IPS-20b (cell line): ENCODE results near the gene RCAN2.
"Not testable (repeated sequence)": the region's sequence is repeated elsewhere in the genome, so short reads cannot be mapped to it uniquely, and the experiment has no call there.

ENCODE experiments used
- H3K27ac ChIP-seq: one replicate; pipeline ENCODE4 v1.5.1; 2013; ENCODE audit warnings: low read length
- H3K27me3 ChIP-seq: 2 replicates; pipeline ENCODE4 v1.6.1; 2013; ENCODE audit warnings: mild to moderate bottlenecking, low read length, inconsistent platforms; ENCODE audit not compliant: insufficient read depth
- H3K36me3 ChIP-seq: 2 replicates; pipeline ENCODE4 v1.6.1; 2013; ENCODE audit warnings: low read depth, mild to moderate bottlenecking, inconsistent platforms, low read length, moderate library complexity; ENCODE audit not compliant: insufficient read depth
- H3K4me1 ChIP-seq: 2 replicates; pipeline ENCODE4 v1.6.1; 2013; ENCODE audit warnings: mild to moderate bottlenecking, control low read depth, inconsistent platforms, low read length, moderate library complexity; ENCODE audit not compliant: insufficient read depth
- H3K4me3 ChIP-seq: 2 replicates; pipeline ENCODE4 v1.5.1; 2013; ENCODE audit warnings: mild to moderate bottlenecking, low read length, inconsistent platforms
- H3K9ac ChIP-seq: 2 replicates; pipeline ENCODE4 v1.6.1; 2013; ENCODE audit warnings: low read depth, mild to moderate bottlenecking, inconsistent platforms, low read length, moderate library complexity
- H3K9me3 ChIP-seq: 2 replicates; pipeline ENCODE4 v1.6.1; 2013; ENCODE audit warnings: mild to moderate bottlenecking, low read depth, low read length, inconsistent platforms; ENCODE audit not compliant: insufficient read depth

Gene RCAN2

DNA sequence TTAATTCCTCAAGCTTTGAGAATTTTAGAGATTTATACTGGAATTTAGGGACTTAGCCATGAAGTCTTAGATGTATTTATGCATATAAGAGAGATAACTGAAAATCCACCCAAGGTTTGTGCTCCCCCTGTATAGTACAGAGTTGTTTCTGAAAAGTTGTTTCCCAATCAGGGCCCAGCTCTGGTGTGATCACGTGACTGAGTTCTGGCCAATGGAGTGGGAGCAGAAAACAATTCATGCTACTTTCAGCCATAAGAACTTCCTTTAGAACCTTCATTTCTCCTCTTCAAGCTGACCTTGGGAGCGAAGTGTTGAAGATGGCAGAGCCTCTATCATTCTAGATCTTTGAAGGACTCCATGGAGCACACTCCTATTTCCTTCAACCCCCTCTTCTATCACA is 151.0 kb downstream of the RCAN2 start:
- Histone ChIP-seq H3K4me3 (no peak overlapping the region), H3K27me3 (no peaks in the 10 kb centered on the region), H3K9ac (no peak overlapping the region), H3K27ac (no peak overlapping the region), H3K36me3 (no peaks in the 10 kb centered on the region), H3K9me3 (no peaks in the 10 kb centered on the region), H3K4me1 (no peaks in the 10 kb centered on the region)

DNA sequence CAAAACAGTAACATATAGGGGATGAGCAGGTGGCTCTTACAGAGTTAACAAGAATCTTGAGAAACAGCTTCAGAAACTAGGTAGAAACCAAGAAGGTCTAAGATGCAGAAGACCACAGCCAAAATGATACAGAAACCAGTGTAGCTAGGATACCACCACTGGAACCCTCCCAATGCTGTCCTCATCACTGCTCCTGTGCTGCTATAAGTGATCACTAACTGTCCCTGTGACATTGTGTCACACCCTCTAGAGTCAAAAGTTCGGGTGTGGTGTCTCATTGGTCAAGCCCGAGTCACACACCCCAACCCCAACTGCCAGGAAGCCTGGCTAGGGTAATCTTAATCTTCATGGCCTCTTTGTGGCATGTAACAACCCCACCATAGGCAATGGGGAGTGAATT is 153.1 kb downstream of the RCAN2 start:
- no peaks in the 10 kb centered on the region for H3K9me3 ChIP-seq
- no peaks in the 10 kb centered on the region for H3K4me1 ChIP-seq
- no peak overlapping the region for H3K9ac ChIP-seq
- H3K27me3 ChIP-seq, result no peaks in the 10 kb centered on the region
- no peaks in the 10 kb centered on the region for H3K36me3 ChIP-seq
- H3K27ac ChIP-seq, result no peak overlapping the region
- no peak overlapping the region for H3K4me3 ChIP-seq

DNA sequence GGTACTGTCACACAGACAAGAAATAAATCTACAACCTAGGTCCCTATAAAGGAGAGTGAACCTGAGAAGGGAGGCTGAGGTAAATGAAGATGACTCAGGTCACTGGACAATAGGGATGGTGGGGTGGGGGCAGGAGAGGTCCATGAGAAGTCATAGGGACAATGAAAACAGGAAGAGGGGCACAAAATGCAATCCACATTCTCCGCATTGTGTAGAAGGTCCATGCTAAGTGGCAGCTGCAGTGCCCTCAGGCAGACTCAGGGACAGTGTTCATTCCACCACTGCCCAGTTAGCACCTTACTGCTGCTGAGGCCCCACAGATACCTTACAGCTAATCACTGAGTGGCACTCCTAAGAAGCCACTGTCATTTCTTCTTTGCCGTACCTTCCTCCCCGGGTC is 156.8 kb downstream of the RCAN2 start:
- Histone ChIP-seq H3K9me3 (no peaks in the 10 kb centered on the region), H3K36me3 (no peaks in the 10 kb centered on the region), H3K4me3 (no peak overlapping the region), H3K27me3 (no peaks in the 10 kb centered on the region), H3K9ac (no peak overlapping the region), H3K4me1 (no peaks in the 10 kb centered on the region), H3K27ac (no peak overlapping the region)

DNA sequence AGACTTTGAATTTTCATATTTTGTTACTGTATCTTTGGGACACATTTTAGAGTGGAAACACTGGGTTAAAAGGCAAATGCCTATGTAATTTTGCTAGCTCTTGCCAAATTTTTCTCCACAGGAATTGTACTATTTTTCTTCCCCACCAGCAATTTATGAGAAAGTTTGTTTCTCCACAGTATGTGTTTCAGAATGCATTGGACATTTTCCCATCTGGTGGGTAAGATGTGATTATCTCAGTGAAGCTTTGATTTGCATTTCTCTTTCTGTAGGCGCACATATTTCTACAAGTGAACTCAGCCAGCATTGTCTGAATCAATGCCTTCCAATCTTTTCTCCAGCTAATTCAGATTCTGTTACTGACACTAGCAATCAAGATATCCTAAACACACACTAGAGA is 157.8 kb downstream of the RCAN2 start:
- no peaks in the 10 kb centered on the region for H3K36me3 ChIP-seq
- H3K9me3 ChIP-seq, result no peaks in the 10 kb centered on the region
- H3K9ac ChIP-seq, result no peak overlapping the region
- no peaks in the 10 kb centered on the region for H3K4me1 ChIP-seq
- H3K27me3 ChIP-seq, result no peaks in the 10 kb centered on the region
- H3K27ac ChIP-seq, result no peak overlapping the region
- H3K4me3 ChIP-seq, result no peak overlapping the region

DNA sequence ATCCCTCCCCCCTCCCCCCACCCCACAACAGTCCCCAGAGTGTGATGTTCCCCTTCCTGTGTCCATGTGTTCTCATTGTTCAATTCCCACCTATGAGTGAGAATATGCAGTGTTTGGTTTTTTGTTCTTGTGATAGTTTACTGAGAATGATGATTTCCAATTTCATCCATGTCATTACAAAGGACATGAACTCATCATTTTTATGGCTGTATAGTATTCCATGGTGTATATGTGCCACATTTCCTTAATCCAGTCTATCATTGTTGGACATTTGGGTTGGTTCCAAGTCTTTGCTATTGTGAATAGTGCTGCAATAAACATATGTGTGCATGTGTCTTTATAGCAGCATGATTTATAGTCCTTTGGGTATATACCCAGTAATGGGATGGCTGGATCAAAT is 158.8 kb downstream of the RCAN2 start:
- H3K36me3 ChIP-seq, H3K4me3 ChIP-seq, H3K27me3 ChIP-seq, H3K4me1 ChIP-seq, H3K27ac ChIP-seq, H3K9ac ChIP-seq, H3K9me3 ChIP-seq: not testable (repeated sequence)

DNA sequence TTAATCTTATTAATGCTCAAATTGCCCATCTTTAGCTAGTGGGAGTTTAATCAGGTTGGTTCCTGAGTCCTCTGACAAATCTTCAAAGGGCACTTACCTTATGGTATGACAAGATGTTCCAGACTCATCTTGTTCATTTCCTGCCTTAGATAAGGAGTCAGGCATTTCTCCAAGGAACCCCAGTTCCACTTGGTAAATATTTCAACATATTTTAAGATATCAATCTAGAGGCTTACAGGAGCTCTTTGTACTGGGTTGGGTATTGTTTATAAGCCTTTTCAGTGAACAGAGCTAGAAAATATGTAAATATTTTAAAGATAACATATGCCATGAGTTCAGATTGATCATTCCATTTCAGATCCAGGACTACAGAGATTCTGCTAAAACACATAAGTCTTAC is 159.8 kb downstream of the RCAN2 start:
- Histone ChIP-seq H3K27me3 (no peaks in the 10 kb centered on the region), H3K4me3 (no peak overlapping the region), H3K27ac (no peak overlapping the region), H3K4me1 (no peaks in the 10 kb centered on the region), H3K36me3 (no peaks in the 10 kb centered on the region), H3K9ac (no peak overlapping the region), H3K9me3 (no peaks in the 10 kb centered on the region)

DNA sequence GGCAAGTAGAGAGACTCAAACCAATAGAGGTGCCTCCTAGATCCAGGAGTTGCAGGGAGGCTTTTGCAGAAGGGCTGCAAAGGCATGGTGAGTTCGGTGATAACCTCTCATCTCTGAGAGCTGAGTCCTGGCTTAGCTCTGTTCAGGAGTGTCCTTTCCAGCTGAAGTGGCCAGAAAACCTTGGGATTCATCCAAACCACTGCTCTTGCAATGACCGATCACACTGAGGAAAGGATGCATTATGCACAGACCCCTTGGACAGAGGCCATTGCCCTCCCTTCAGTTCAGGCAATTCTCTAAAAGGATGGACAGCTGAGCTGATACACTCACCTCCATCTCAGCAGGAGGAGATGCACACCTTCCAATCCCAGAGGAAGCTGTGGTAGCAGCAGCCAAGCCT is 161.7 kb downstream of the RCAN2 start:
- H3K9me3 ChIP-seq, result no peaks in the 10 kb centered on the region
- no peak overlapping the region for H3K4me3 ChIP-seq
- H3K27me3 ChIP-seq, result no peaks in the 10 kb centered on the region
- H3K9ac ChIP-seq, result no peak overlapping the region
- H3K27ac ChIP-seq, result no peak overlapping the region
- H3K4me1 ChIP-seq, result peaks cover 13% of the 10 kb centered on the region; the same call in 1 of the 2 replicates
- H3K36me3 ChIP-seq, result no peaks in the 10 kb centered on the region

DNA sequence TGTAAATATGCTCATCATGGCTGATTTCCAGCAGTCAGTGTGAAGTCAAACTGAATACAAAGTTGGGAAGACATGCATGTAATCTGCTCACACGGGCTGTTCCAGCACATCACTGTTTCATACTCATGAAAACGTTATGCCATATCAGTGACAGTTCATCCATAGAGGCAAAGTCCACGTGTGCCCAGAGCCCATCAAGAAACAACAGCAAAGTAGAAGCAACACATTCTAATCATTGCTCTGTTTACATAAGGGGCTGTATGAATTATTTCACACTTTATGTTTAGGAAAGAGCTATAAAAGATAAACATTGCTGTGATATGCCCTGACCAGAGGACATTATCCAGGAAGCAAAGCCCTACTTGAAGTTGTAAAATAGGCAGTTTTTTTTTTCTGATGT is 163.5 kb downstream of the RCAN2 start:
- Histone ChIP-seq H3K27ac (no peak overlapping the region), H3K9me3 (no peaks in the 10 kb centered on the region), H3K36me3 (no peaks in the 10 kb centered on the region), H3K4me1 (peaks cover 13% of the 10 kb centered on the region; the same call in 1 of the 2 replicates), H3K4me3 (no peak overlapping the region), H3K9ac (no peak overlapping the region), H3K27me3 (no peaks in the 10 kb centered on the region)

DNA sequence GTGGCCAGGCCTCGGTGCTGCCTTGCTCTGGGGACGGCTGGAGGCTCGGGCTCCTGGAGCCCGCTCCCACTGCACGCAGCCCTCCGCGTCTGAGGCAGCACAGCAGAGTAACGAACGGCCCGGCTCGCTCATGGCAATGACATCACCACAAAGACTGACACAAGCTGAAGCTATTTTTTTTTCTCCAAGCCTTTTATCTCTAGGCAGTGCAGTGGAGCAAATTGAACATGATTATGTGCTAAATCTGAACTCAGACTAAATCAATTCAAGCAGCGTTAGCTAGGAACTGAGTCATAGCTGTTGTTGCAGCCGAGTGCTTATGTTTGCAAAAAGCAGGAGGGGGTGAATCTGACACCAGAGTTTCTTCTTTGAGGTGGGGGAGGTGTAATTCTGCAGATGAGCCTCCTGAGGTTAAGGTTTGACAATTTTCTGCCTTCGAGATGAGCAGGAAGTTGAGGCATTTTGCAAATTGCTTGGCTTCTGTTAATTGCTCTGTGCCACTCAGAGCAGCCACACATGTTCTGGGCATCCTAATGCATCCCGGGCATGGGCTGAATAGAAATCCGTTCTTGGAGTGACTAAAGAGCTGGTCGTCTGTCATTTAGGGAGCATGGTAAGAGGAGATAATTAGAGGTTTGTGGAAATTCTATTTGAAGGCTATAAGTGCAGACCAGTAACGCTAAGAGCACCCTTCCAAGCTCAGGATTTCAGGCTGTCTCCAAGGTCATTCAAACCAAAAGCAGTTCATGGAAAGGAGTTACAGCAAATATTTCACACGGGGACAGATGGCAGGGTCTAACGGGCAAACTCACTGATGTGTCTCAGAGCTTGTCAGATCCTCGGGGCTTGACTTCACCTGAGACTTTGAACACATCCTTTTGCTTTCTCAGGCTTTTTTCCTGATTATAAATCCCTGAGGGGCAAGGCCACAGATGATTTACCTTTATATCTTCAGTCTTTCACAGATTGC is 165.4 kb downstream of the RCAN2 start:
- H3K4me3 ChIP-seq, result peak overlapping the region; percentile 36; the same call in 1 of the 2 replicates
- H3K27ac ChIP-seq, result no peak overlapping the region
- H3K27me3 ChIP-seq, result no peaks in the 10 kb centered on the region
- peak overlapping the region; percentile 27; the same call in 1 of the 2 replicates for H3K9ac ChIP-seq
- H3K36me3 ChIP-seq, result no peaks in the 10 kb centered on the region
- no peaks in the 10 kb centered on the region for H3K9me3 ChIP-seq
- peaks cover 13% of the 10 kb centered on the region; the same call in 1 of the 2 replicates for H3K4me1 ChIP-seq

DNA sequence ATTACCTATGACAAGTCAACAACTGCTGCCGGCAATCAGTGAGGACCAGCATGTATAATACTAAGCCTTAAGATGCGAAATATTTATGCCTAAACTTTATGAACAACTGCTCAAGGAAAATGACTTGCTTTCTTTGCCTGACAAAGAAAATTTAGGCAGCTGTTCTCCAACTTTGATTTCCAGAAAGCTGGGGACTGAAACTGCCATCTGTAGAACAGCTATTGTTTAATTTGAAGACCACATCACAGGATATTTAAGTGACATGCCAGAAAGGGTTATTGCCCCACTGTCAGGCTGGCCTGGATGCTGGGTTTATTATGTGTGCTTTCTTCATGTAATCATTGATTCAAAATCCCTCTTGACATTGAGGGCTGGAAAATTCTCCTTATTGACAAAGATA is 166.5 kb downstream of the RCAN2 start:
- Histone ChIP-seq H3K27me3 (no peaks in the 10 kb centered on the region), H3K36me3 (no peaks in the 10 kb centered on the region), H3K9me3 (no peaks in the 10 kb centered on the region), H3K9ac (no peak overlapping the region), H3K4me1 (peaks cover 13% of the 10 kb centered on the region; the same call in 1 of the 2 replicates), H3K4me3 (no peak overlapping the region), H3K27ac (no peak overlapping the region)

DNA sequence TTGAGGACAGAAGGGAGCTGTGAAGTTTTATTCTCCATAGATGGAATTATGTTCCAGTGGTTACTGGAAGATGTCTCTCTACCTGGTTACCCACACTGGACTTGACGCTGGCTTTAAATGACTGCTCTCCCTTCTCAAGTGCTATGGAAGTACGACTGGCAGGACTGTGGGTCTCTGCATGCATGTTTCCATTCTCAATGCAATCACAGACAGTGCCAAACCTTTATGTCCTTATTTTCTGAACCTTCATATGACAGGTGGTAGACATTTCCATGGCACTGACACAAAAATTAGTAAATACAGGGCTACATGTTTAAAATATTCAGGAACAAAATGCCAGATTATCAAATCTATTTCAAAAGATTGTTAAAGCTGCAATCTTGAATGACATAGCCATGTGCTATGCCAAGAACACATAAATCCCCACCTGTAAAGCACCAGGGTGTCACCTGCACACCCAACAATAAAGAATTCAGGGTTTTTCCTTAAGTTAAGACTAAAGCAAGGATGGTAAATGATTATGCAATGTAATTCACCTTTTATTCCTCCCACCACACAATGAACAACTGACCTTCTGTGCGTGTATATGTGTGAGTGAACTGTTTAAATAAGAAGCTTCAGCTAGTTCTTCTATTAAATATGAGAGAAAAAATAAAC is 167.2 kb downstream of the RCAN2 start:
- peaks cover 13% of the 10 kb centered on the region; the same call in 1 of the 2 replicates for H3K4me1 ChIP-seq
- no peaks in the 10 kb centered on the region for H3K27me3 ChIP-seq
- no peaks in the 10 kb centered on the region for H3K36me3 ChIP-seq
- no peaks in the 10 kb centered on the region for H3K9me3 ChIP-seq
- H3K4me3 ChIP-seq, result no peak overlapping the region
- H3K9ac ChIP-seq, result no peak overlapping the region
- H3K27ac ChIP-seq, result no peak overlapping the region
